ENCODE results near the gene RNU6-7.

Gene RNU6-7

DNA sequence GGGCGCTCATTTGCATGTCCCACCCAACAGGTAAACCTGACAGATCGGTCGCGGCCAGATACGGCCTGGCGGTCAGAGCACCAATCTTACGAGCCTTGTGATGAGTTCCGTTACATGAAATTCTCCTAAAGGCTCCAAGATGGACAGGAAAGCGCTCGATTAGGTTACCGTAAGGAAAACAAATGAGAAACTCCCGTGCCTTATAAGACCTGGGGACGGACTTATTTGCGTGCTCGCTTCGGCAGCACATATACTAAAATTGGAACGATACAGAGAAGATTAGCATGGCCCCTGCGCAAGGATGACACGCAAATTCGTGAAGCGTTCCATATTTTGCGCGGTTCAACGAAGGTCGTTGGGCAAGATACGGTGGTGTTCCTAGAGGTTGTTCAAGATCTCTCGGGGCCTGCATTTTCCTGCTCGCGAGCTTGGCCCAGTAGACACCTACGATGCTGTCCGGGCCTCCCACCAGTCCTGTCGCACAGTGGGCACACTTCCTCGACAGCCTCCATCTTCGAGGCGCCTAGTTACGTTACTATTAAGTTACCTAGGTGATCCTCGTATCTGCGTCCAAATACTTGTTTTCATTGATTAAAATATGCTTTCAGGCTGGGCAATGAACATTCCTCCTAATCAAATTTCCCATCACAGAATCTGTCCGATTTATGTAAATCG is at the start of gene RNU6-7:
Gene RNU6-7 (plus strand): TSS at position 230 of the 675 bp plus-strand sequence.
- no peak for DNase-seq (ENCODE audit: low spot score)

DNA sequence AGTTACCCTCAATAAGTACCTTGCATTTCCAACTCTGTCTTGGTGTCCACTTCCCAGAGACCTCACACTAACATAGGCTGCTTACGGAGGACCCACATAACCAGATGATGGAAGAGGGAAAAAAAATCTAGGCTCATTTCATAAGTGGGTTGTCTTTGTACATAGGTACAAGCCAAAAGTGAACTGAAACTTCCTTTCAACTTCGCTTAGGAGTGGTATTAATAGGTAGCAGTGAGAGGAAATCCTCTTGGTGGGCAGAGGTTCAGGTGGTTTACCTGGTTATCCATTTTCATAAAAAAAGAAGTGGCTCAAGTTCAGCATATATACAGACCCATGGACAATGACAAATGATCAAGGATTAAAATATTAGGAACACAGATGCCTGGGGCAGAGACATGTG is 35.8 kb upstream of the RNU6-7 start:
- DNase-seq (ENCODE audit: low spot score) = no peak

DNA sequence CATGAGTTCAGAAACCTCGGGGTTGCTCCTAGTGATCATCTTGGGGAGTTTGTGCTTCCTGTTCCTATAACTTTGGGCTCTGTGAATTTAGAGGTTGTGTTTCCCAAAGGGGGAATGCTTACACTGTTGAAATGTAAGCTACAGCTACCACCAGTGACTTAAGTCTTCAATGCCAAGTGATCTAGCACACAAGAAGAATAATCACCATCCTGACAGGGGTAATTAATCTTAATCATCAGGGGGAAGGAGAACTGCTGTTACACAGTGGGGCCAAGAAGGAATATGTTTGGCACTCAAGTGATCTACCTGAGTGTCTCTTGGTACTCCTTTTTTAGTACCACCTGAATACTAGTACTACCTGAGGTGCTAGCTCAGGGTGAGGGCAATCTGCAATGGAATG is 34.9 kb upstream of the RNU6-7 start:
- DNase-seq (ENCODE audit: low spot score) = no peak

DNA sequence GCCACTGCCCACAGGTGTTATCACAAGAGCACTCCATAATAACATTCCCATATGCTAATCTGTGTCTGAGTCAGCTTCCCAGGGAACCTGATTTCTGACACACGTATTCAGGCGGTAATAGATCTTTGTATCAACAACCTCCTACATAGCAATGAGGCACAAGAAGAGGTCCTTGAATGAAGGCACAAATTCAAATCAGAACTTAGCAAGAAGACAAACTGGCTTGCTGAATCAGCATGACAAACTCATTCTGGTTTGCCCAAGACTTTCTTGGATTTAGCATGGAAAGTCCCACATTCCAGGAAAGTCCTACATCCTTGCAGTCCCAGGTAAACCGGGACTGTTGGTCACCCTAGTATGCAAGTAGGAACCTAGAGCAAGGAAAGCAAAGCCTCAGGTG is 33.9 kb upstream of the RNU6-7 start:
- DNase-seq (ENCODE audit: low spot score) = no peak

DNA sequence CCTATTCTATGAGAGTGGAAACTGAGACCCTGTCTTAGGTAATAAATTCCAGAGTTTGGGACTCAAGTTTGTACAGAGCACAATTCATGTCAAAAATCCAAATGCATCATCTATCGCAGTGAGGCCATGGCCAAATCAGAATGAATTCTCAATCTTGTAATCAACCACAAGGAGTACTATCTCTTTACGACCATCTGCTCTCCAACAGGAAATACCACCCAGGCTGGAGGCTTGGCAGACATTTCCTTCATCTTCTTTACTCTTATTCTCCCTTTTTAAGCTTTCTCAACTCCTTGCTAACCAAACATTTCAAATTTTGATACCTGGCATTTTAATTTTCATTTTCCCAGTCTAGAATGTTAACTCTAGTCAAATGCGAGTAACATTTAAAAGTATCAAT is 32.7 kb upstream of the RNU6-7 start:
- DNase-seq (ENCODE audit: low spot score) = no peak

DNA sequence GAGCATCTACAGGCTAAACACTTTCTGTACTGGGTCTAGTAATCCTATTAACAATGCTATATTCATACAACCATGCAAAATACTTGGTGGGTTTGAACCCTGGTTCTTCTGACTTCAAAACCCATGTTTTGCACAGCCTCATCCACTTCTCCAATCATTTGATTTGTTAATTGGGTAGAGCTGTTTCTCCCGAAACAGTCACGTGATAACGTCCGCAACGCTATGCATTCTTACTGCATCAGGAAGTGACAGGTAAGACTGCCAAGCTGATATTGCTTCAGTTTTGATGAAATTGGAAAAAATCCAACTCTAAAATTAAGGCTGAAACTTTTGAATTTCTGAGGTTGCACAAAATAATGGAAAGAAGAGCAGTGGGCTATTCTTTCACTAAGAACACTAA is 30.4 kb upstream of the RNU6-7 start:
- no peak for DNase-seq (ENCODE audit: low spot score)

DNA sequence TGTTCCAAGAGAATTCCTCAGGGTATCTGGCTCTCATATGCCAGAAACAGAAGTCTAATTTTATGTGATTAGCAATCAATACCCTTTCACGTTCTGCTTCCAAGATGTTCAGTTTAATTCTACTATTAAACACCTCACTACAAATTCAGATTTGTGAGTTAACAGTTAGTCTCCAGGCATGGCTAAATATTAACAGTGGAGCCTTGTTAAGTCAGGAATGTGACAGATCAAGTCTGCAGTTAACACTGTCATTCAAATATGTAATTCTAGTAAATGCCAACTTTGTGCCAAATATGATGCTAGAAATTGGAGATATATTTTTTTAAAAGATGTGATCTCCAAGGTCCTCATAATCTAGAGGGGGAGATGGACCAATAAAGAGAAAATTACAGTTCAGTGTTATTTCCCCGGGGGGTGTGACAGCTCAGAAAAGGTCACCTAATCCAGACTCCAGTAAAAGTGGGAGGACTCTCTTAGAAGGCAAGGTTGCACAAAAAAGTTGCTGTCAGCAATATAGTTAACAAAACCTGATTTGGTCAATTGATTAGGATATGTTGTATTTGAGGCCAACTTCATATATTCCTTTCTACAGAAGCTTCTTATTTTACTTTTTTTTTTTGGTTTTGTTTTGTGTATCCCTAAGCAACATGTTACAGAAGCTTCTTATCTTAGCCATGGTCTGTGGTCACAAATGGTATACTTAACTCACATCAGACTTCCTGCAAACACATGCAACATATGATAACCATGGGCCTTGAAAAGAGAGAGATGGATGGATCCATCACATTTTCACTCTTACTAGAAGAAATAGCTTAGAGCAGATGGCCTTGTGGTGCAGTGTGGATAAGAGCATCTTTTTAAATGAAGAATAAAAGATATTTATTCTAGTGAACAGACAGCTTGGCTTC is 18.4 kb upstream of the RNU6-7 start:
- DNase-seq (ENCODE audit: low spot score) = no peak

DNA sequence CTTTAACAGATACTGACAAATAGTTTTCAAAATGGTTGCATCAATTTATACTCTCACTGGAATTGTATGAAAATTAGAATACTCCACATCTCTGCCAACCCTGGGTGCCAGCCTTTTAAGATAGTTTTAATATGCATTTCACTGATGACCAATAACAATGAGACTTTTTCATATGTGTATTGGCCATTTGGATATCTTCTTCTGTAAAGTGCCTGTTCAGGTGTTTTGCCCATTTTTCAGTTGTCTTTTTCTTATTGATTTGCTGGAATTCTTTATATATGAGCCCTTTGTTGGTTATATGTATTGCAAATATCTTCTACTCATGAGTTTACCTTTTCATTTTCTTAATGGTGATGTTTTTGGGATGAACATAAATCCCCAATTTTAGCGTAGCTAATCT is 16.7 kb upstream of the RNU6-7 start:
- DNase-seq (ENCODE audit: low spot score) = no peak

DNA sequence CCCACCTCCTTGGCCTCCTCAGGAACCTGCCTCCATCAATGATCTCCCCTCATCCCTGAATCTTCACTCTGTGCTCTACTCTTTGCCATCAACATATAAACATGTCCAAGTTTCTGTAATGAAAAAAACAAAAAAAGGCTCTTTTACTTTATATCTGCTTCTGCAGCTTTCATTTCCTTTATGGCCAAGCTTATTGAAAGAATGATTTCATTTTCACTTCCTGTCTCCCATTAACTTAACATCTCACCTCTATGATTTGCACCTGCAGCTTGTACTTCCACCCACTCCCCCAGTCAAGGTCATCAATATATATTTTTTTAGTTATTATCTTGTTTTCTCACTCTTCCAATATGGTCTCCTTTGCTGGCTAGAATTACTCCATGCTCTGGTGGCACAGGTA is 15.6 kb upstream of the RNU6-7 start:
- no peak for DNase-seq (ENCODE audit: low spot score)

DNA sequence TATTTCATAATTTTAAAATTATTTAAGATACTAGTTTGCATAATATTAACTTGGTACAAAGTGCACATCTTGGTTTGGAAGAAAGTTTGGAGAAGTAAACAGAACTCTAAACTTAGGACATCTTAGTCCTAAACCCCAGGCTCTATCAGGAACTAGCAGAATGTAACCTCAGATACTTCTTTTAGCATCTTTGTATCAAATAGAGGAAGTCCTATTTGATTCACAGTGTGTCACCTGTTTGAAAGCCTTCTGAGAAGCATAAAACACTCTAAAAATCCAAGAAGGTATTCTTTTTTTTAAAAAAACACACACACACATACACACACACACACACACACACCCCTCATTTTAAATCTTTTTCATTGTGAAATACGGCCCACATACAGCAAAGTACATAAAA is 12.0 kb upstream of the RNU6-7 start:
- DNase-seq (ENCODE audit: low spot score) = no peak

DNA sequence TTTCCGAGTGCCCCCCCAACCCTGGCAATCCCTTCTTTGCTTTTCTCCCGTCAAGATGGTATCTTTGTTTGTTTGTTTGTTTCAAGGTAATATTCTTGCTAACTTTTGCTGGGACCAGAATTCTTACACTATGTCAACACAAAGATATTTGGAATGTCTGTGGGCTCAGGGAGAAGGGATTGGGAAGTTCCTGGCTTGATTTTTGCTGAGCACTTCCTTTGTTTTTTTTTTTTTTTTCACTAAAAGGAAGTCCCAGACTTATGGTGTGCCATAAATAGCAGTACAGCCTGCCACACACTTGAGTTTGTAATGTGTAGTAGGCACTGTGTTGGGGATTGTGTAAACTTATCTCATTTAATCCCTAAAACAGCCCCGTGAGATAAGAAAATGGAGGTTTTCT is 11.2 kb upstream of the RNU6-7 start:
- DNase-seq (ENCODE audit: low spot score) = peak; percentile 13

DNA sequence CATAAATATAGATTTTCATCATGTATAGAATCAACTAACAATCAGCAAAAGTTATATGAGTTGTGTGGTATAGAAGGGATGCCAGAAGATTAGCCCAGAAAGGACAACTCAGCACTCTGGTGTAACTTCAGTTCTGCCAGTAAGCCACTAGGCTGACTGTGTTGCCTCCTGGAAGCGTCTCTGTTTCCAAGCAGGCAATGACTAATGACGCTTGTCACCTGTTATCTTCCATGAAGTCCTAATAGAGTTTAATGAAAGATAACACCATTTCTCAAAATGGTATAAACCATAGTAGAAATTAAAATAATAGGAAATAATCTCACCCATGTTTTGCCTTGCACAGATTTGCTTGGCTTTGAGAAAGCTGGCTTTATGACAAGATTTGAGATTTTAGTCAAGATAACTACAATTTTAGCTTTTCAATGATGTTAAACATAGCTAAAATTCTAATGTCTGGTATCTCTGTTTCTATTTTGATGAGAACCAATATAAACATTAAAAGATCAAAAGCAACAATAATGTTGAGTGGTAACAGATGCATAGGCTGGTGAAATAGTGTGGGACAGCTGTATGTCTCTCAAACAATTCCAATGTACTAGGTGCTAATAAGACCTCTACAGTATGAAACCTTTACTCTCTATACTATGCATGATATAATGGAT is 9.0 kb upstream of the RNU6-7 start:
- no peak for DNase-seq (ENCODE audit: low spot score)

DNA sequence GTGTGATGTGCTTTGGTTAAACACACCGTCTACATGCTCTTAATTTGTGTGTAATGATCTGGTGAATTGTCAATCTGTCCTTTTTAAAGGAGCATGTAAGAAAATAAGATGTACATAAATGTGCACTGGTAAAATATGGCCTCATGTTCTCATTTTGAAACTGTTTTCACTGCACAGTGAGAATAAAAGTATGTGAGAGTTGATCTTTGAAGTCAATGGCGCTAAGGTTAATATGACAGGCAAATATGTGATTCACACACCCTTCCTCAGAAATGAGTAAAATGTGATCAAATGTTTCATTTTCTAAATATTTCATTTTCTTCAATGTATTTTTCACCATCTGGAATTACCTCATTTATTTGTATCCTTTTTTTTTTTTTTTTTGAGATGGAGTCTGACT is 8.3 kb upstream of the RNU6-7 start:
- no peak for DNase-seq (ENCODE audit: low spot score)

DNA sequence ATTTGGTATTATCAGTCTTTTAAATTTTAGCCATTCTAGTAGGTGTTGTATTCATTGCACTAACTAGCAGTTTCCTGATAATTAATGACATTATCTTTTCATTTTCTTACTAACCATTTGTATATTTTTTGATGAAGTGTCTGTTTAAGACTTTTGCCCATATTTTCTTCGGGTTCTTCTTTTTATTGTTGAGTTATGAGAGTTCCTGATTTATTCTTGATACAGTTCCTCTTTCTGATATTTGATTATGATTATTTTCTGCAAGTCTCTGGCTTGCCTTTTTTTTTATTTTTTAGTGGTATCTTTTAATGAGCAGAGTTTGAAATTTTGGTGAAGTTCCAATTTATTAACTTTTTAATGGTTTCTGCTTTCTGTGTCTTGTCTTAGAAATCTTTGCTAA is 6.2 kb upstream of the RNU6-7 start:
- no peak for DNase-seq (ENCODE audit: low spot score)

DNA sequence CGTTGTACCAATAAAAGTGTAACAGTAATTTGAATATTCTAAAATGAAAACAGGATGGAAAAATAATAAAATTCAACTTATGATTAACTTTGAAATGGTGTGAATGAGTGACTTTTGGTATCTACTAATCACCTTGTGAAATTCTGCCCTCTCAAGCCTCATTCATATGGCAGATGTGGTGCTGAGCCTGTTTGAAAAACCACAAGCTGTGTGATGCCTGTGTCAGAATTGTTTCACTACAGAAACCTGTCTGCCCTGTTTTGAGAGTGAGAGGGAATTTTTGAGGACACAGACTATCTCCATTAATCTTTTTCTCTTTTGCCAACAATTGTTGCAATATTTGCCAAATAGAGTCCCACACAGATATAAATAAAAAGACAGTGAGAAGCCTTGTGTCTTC is 3.9 kb upstream of the RNU6-7 start:
- DNase-seq (ENCODE audit: low spot score) = no peak

DNA sequence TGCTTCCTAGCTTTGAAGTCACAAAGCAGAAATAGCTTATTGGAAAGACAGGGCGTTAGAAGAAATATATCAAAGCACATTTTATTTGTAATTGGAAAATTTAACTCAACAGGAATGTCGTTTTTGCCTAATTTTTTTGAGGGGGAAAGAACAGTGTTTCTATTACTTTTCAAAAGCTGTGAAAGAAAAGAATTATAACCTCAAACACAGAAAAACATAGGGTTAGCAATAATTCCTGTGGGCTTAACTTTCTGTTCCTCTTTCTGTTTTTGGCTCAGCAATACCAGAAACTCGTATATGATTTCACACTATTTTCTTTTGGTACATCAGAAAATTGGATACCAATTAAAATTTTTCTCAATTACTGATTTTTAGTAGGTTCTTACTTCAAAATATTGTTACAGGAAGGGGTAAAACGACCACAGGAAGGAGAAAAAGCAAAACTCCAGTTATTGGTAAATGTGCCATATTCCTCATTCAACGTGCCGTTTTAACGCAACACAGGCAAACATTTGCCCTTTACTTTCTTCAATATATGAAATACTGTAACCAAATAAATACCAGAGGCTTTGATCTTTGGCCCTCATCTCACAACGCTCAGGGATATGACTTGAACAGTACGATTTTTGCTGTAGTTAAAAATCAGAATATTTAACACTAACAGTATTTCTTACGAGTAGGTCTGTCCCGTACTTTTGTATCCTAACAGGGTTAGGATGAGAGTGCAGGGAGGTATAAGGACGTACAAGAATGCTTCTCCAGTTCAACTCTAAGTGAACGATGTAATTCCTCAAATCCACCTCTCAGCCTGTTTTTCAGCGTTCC is 1.3 kb upstream of the RNU6-7 start:
- no peak for DNase-seq (ENCODE audit: low spot score)

DNA sequence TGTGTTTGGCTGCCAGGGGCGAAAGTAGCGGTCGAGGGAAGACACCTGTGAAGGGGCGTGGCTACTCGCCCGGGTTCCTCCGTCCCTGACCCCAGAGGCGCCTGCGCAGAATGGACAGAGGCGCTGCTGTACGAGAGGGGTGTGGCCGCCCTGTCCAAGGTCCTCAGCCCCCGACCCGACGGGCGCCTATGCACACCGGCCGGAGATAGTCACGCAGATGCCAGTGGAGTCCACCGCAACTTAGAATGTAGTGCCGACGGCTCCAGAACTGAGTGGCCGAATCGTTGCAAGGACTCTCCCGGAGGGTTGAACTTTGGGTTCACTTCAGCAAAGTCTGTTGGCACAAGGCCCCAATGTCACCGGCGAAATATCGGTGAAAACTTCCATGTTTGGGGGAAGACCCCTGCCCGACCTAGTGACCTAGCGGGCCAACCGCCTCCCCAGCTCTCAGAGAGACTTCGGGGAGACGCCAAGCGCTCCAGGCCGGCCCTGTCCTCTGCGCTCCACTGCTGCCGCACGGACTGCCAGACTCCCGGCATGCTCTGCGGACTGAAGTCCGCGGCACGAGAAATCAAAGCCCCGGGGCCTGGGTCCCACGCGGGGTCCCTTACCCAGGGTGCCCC is 541 bp upstream of the RNU6-7 start:
- DNase-seq (ENCODE audit: low spot score) = peak; percentile 23

DNA sequence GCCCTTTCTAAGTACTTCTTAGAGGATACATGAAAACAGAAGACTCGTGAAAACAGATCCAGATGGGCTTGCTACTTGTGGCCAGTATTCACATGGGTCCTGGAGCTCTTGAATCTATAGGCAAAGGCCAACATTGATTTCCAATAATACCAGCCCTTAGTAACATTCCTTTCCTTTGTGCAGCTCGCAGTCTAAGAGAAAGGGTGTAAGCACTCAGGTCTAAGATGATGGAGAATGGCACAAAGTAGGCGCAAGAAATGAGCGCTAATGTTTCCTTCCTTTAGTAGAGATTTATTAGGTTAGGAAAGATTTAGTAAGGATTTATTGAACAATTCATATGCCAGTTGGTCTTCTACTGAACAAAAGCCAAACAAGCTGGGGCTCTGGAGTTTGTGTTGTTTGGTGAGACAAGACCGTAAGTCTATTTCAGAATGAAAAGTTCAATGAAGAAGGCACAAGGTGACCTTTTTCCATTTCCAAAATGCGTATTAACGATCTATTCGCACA is 699 bp downstream of the RNU6-7 start:
- no peak for DNase-seq (ENCODE audit: low spot score)

DNA sequence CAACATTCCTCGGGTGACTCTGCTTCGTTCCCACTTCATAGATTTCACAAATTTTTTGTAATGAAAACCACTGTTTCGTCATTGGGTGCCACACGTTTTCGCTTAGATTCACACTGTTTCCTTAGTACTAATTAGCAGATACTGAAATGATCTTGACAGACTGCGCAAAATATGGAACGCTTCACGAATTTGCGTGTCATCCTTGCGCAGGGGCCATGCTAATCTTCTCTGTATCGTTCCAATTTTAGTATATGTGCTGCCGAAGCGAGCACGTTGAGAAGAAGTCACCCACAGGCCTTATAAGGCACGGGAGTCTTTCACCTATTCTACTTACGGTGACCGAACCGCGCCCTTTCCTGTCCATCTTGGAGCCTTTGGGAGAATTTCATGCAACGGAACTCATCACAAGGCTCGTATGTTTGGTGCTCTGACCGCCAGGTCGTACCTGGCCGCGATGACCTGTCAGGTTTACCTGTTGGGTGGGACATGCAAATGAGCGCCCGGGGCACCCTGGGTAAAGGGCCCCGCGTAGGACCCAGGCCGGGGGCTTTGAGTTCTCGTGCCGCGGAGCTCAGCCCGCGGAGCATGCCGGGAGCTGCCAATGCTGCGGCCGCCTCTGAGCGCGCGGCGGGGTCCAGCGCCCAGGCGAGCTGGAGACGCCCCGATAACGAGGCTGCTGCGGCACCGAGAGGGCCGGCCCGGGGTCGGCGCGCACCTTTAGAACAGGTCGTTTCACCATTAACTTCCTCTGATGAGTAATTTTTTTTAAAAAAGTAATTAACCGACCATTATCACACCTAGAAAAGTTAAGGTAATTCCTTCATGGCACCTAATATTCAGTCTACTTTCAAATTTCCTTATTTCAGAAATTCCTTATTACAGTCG is 1.4 kb downstream of the RNU6-7 start, which contains the start of gene RNU6-8:
Gene RNU6-8 (minus strand): TSS at position 272 of the 885 bp plus-strand sequence.
- DNase-seq (ENCODE audit: low spot score) = peak; percentile 71

DNA sequence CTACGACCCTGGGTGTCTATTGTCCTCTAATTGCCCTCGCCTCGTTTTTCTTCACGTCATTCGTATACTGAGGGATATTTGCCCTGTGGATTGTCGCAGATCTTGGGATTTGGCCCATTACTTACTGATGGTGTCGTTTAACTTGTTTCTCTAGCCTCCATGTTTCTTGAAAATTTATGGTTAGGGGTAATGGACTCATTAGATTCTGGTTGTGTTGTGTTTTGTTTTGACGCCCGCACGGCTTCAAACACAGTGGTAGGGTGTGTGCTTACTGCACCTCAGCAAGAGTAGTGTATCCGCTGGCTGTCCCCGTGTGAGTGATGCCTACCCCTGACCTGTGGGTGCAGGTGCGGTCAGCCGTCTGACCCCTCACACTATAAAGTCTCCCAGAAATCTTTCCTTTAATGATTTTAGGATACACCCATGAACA is 2.1 kb downstream of the RNU6-7 start:
- DNase-seq (ENCODE audit: low spot score) = no peak

Data from AG08395 (cell line).